C4-2B (cell line): ENCODE measurements around the gene RSPH6A.

Experiments
- H3K27ac ChIP-seq: fragments of 450-650 bp; 2 replicates; pipeline ENCODE4 v1.5.1; 2017
- ZFX ChIP-seq: fragments of 450-650 bp; IDR thresholded peaks from 2 replicates; pipeline ENCODE4 v1.6.1; 2017
- TF ChIP-seq, protein P1 (sequence below): fragments of 450-650 bp; conservative IDR thresholded peaks from 2 replicates; pipeline ENCODE4 v1.5.1; 2017; ENCODE audit warnings: mild to moderate bottlenecking

RSPH6A gene

DNA sequence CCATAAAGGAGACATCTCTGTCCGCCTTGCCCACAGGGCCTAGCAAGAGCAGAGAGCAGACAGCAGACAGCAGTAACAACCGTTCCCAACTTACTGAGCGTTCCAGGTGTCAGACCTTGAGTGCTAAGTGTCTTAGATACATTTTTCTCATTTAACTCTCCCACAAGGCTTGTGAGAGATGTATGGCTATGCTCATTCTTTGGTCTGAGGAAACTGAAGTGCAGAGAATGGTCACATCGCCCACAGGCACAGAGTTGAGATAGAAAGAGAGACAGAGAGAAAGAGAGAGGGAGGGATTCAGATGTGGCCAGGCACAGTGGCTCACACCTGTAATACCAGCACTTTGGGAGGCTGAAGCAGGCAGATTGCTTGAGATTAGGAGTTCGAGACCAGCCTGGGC is 67.6 kb downstream of the RSPH6A start:
- TF ChIP-seq, protein P1, sequence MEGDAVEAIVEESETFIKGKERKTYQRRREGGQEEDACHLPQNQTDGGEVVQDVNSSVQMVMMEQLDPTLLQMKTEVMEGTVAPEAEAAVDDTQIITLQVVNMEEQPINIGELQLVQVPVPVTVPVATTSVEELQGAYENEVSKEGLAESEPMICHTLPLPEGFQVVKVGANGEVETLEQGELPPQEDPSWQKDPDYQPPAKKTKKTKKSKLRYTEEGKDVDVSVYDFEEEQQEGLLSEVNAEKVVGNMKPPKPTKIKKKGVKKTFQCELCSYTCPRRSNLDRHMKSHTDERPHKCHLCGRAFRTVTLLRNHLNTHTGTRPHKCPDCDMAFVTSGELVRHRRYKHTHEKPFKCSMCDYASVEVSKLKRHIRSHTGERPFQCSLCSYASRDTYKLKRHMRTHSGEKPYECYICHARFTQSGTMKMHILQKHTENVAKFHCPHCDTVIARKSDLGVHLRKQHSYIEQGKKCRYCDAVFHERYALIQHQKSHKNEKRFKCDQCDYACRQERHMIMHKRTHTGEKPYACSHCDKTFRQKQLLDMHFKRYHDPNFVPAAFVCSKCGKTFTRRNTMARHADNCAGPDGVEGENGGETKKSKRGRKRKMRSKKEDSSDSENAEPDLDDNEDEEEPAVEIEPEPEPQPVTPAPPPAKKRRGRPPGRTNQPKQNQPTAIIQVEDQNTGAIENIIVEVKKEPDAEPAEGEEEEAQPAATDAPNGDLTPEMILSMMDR, result no peak
- H3K27ac ChIP-seq, result no peak overlapping the region

DNA sequence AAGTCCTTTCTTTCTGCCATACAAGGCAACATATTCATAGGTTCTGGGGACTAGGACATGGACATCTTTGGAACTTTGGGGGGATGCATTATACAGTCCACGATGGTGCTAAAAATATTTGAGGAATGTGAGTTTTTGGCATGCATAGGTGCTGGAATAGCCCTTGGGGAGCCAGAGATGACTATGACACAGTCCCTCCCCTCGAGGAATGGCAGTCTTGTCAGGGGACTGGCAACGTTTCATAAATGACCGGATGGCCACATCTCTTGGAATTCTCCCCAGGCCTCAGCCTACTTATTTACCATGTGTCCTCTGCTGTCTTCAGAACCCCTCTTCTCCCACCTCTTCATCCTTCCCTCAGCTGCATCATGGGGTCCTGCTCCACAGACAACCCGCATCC is 68.2 kb downstream of the RSPH6A start:
- H3K27ac ChIP-seq, result no peak overlapping the region
- TF ChIP-seq ZFX, result no peak
